WERI-Rb-1 (cell line): Measurements from ENCODE around the gene SPATA20.

Experiments used
- DNase-seq: peaks from one replicate; pipeline ENCODE4 v3.0.0-alpha.2; 2020
- H3K27ac ChIP-seq: fragments of 250-450 bp; sonication (Bioruptor Pico); 2 replicates; pipeline ENCODE4 v1.5.1; 2020; ENCODE audit warnings: mild to moderate bottlenecking, moderate library complexity
- H3K27me3 ChIP-seq: fragments of 250-450 bp; sonication (Bioruptor Pico); 2 replicates; pipeline ENCODE4 v1.5.1; 2021; ENCODE audit warnings: mild to moderate bottlenecking, low read depth, moderate library complexity; ENCODE audit not compliant: insufficient read depth, severe bottlenecking
- H3K36me3 ChIP-seq: fragments of 250-450 bp; sonication (Bioruptor Pico); 2 replicates; pipeline ENCODE4 v1.5.1; 2020; ENCODE audit warnings: mild to moderate bottlenecking, moderate library complexity
- H3K4me3 ChIP-seq: 2 replicates; pipeline ENCODE4 v1.5.1; 2011; ENCODE audit warnings: low read depth, mild to moderate bottlenecking, control low read depth, low read length
- H3K9me3 ChIP-seq: fragments of 250-450 bp; sonication (Bioruptor Pico); 2 replicates; pipeline ENCODE4 v1.5.1; 2021; ENCODE audit warnings: mild to moderate bottlenecking, moderate library complexity; ENCODE audit not compliant: severe bottlenecking
- TF ChIP-seq, protein P1 (sequence below): IDR thresholded peaks from 2 replicates; pipeline ENCODE4 v1.5.1; 2011; ENCODE audit warnings: low read depth, mild to moderate bottlenecking, control low read depth, inconsistent platforms, low read length

The SPATA20 gene

DNA sequence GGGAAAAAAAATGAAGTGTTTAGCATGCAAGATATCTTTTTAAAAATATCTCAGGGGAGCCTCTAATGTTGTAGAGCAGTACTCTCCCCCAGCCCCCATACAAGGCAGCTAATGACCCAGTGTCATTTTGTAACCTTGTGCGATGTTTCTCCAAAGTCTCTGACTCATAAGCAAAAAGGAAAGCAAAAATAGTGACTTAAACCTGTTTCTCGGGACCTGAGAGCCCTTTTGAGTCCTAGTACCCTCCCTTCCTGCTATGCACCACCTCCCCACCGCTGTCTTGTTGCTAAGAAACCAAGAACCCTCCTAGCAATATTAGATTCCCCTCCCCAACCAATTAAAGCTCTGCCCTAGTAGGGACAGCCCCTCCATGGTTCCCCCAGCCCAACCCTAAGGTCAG is 35.9 kb upstream of the SPATA20 start:
- Histone ChIP-seq H3K27me3 (no peaks in the 10 kb centered on the region), H3K4me3 (no peak overlapping the region), H3K27ac (no peak overlapping the region), H3K9me3 (no peaks in the 10 kb centered on the region), H3K36me3 (no peaks in the 10 kb centered on the region)
- DNase-seq = no peak
- TF ChIP-seq, protein P1, sequence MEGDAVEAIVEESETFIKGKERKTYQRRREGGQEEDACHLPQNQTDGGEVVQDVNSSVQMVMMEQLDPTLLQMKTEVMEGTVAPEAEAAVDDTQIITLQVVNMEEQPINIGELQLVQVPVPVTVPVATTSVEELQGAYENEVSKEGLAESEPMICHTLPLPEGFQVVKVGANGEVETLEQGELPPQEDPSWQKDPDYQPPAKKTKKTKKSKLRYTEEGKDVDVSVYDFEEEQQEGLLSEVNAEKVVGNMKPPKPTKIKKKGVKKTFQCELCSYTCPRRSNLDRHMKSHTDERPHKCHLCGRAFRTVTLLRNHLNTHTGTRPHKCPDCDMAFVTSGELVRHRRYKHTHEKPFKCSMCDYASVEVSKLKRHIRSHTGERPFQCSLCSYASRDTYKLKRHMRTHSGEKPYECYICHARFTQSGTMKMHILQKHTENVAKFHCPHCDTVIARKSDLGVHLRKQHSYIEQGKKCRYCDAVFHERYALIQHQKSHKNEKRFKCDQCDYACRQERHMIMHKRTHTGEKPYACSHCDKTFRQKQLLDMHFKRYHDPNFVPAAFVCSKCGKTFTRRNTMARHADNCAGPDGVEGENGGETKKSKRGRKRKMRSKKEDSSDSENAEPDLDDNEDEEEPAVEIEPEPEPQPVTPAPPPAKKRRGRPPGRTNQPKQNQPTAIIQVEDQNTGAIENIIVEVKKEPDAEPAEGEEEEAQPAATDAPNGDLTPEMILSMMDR = no peak

GRCh38 chr17:50513495-50513894 is 33.5 kb upstream of the SPATA20 start:
- Histone ChIP-seq H3K27me3 (no peaks in the 10 kb centered on the region), H3K9me3 (no peaks in the 10 kb centered on the region), H3K27ac (no peak overlapping the region), H3K4me3 (no peak overlapping the region), H3K36me3 (no peaks in the 10 kb centered on the region)
- DNase-seq = no peak
- TF ChIP-seq, protein P1 = no peak

DNA sequence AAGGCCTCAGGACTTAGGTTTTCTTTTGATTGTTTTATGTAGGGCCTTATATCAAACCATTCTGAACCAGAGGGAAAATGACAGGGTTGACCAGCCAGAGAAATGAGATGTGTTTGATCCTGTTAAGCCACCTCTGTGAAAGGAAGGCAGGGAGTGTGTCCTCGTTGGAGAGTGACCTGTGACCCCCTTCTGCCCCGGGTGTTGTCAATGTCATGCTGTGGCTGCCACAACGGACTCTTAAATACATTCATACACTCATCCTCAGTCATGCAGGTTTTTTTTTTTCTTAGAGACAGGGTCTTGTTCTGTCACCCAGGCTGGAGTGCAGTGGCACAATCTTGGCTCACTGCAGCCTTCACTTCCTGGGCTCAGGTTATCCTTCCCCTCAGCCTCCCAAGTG is 32.6 kb upstream of the SPATA20 start:
- DNase-seq = no peak
- TF ChIP-seq, protein P1 = no peak
- Histone ChIP-seq H3K4me3 (no peak overlapping the region), H3K36me3 (no peaks in the 10 kb centered on the region), H3K27me3 (no peaks in the 10 kb centered on the region), H3K27ac (no peak overlapping the region), H3K9me3 (no peaks in the 10 kb centered on the region)

DNA sequence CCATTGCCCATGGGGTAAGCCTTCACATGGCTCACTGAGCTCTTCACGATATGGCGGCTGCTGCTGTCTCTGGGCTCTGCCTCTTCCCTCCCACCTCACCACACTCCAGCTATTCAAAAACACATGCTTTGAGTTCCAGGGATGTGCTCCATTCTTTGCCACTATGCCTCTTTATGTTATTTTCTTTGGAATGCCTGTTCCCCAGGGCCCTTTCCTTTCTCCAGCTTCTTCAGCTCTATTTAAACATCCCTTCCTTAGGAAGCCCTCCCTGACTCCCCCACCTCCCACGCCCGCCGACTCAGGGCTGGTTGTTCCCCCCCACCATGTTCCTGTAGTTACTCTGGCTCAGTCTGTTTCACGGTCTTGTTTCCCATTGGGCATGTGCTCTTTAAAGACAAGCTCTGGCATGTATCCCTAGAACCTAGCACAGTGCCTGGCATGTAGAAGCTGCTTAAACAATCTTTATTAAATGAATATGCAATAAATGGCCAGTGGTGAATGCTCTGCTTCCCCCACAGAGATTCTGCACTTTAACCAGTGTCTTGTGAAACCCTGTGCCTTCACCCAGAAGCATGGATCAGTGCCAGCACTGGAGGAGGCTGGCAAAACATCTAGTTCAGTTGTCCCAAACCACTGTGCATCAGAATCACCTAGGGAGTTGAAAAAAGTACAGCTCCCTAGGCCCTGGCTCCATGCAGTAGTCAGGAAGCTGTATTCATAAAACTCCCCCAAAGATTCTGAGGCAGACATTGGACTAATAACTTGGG is 31.9 kb upstream of the SPATA20 start:
- no peaks in the 10 kb centered on the region for H3K27me3 ChIP-seq
- TF ChIP-seq, protein P1 = no peak
- H3K36me3 ChIP-seq = no peaks in the 10 kb centered on the region
- no peak overlapping the region for H3K27ac ChIP-seq
- no peaks in the 10 kb centered on the region for H3K9me3 ChIP-seq
- no peak overlapping the region for H3K4me3 ChIP-seq
- DNase-seq = no peak

DNA sequence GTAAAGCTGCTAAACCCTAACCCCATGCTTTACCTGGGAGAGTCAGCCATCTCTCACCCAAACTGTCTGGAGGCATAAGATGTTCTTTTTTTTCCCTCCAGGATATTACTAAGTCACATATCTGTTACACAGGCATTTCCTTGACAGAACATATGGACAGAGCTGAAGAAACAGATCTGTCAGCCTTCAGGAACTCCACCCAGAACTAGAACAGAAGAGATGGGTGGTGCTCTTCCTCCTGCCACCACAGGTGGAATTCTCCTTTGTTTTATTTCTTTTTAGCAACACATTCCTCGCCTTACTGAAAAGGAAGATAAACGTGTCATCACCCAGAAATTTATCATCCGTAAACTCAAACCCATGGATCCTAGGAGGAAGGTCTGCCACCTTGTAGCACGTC is 30.0 kb upstream of the SPATA20 start:
- Histone ChIP-seq H3K9me3 (no peaks in the 10 kb centered on the region), H3K27me3 (no peaks in the 10 kb centered on the region), H3K27ac (no peak overlapping the region), H3K36me3 (no peaks in the 10 kb centered on the region), H3K4me3 (no peak overlapping the region)
- TF ChIP-seq, protein P1 = no peak
- DNase-seq = no peak
